IgD-negative memory B cell (primary cell): ENCODE data around the gene SIM1. TPM values are rescaled to one million over a fixed set of nuclear protein-coding genes. Genes with fewer than 3 reads are reported as not detected.

Experiments used
- H3K27ac Mint-ChIP-seq, 3 donors: one replicate each; pipeline ENCODE4 v1.8.0; 2020 to 2022; ENCODE audit warnings: mild to moderate bottlenecking in 3 of 3, mixed read lengths in 3 of 3, moderate library complexity in 1 of 3
- H3K27me3 Mint-ChIP-seq: one replicate; pipeline ENCODE4 v1.8.0; 2021; ENCODE audit warnings: mixed read lengths
- H3K36me3 Mint-ChIP-seq: one replicate; pipeline ENCODE4 v1.8.0; 2020; ENCODE audit warnings: mild to moderate bottlenecking, mixed read lengths
- H3K4me1 Mint-ChIP-seq, 3 donors: one replicate each; pipeline ENCODE4 v1.8.0; 2020 to 2022; ENCODE audit warnings: mixed read lengths in 3 of 3, mild to moderate bottlenecking in 1 of 3
- H3K4me3 Mint-ChIP-seq, 4 donors: one replicate each; pipeline ENCODE4 v1.8.0; 2020 to 2022; ENCODE audit warnings: mild to moderate bottlenecking in 4 of 4, mixed read lengths in 4 of 4, moderate library complexity in 3 of 4
- H3K9me3 Mint-ChIP-seq, 3 donors: one replicate each; pipeline ENCODE4 v1.8.0; 2020 to 2021; ENCODE audit warnings: mixed read lengths in 3 of 3, mild to moderate bottlenecking in 1 of 3
- polyA plus RNA-seq: library from polyadenylated mRNA; unstranded; fragments of 300-500 nt; fragmentation: Illumina TruSeq; gene quantifications from one replicate; pipeline ENCODE4 v1.2.3, GENCODE V29; 2021

Gene SIM1
- polyA plus RNA-seq, 1 donor from 2014 or later = not detected

DNA sequence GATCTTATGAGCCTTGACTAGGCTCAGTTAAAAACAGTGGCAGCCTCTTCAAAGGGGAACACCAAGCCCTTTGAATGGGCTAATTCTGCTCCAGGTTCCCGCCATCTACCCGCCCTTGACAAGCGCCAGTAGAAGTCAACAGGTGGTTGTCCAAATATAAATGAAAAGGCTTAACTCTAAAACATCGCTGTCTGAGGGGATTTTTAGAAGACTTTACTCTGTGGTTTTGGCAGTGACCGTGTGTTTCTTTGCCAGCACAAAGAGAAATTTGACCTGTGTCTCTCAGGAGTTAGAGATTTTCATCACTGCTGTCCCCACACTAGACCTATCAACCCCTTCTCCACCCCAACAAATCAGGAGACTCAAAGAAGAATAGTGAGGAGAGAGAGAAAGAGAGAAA is 19.8 kb upstream of the SIM1 start:
- Mint-ChIP-seq H3K4me1 (peaks cover 0 to 1% (median 0%) of the 10 kb centered on the region in 3 donors), H3K27me3 (peaks cover 9% of the 10 kb centered on the region), H3K9me3 (no peaks in the 10 kb centered on the region), H3K27ac (no peak overlapping the region), H3K36me3 (peaks cover 1% of the 10 kb centered on the region), H3K4me3 (no peak overlapping the region)

DNA sequence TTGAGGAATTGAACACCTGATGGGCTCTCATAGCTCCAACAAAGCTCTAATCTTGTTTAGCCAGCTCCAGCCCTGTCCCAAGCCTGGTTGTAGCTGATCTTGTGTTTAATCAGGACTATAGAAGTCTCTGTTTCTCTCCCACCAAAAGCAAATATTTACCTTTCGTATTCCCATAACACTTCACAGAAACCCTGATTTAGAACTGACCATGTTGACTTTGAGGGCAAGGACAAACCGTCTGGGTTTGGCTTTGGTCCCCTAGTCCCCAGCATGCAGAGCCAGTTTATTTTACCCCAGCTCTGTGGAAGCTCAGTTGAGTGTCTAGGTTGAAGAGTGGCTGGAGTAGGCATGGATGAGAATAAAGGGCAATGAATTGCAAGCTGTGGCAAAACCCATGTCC is 18.0 kb upstream of the SIM1 start:
- no peak overlapping the region for H3K27ac Mint-ChIP-seq
- peaks cover 4% of the 10 kb centered on the region for H3K27me3 Mint-ChIP-seq
- no peak overlapping the region for H3K4me3 Mint-ChIP-seq
- H3K9me3 Mint-ChIP-seq = no peaks in the 10 kb centered on the region
- H3K4me1 Mint-ChIP-seq = no peaks in the 10 kb centered on the region
- H3K36me3 Mint-ChIP-seq = peaks cover 1% of the 10 kb centered on the region

DNA sequence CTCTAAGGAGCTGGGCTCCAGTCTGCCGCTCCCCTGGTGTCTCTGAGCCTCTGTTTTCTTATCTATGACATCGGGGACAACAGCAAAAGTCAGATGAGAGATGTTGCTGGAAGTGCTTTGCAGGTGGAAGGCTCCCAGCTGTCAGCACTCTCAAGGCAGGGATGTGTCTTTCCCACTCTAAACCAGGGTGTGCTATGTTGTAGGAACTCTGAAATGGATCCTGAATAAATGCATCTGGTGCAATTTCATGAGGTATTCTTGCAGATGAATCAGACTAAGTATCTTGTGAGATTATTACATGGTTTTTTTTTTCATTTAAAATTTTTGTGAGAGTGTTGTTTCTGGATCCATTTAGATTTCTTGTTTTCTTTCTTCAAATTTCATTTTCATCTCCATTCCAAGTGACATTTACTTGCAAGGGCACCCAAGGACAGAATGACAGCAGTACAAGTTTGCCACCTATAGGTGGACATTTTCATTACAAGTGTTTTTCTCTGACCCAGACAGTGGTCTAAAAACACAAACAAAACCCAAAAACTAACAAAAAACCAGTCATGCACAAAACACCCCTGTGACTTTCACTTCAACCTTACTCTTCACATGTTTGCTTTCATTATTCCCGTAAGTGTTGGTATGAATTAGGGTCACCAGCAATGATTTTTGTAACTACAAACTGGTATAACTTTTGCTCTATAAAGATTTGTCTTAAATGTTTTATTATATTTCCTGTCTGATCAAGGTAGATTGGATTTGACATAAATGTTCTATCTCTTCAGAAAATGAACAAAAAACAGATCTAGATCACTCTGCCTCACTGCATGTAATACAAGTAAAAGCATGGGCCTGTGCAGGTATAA is 14.7 kb upstream of the SIM1 start:
- no peak overlapping the region for H3K27ac Mint-ChIP-seq
- H3K36me3 Mint-ChIP-seq = peaks cover 1% of the 10 kb centered on the region
- H3K9me3 Mint-ChIP-seq = no peaks in the 10 kb centered on the region
- H3K27me3 Mint-ChIP-seq = peaks cover 10% of the 10 kb centered on the region
- H3K4me1 Mint-ChIP-seq = no peaks in the 10 kb centered on the region
- H3K4me3 Mint-ChIP-seq = no peak overlapping the region

DNA sequence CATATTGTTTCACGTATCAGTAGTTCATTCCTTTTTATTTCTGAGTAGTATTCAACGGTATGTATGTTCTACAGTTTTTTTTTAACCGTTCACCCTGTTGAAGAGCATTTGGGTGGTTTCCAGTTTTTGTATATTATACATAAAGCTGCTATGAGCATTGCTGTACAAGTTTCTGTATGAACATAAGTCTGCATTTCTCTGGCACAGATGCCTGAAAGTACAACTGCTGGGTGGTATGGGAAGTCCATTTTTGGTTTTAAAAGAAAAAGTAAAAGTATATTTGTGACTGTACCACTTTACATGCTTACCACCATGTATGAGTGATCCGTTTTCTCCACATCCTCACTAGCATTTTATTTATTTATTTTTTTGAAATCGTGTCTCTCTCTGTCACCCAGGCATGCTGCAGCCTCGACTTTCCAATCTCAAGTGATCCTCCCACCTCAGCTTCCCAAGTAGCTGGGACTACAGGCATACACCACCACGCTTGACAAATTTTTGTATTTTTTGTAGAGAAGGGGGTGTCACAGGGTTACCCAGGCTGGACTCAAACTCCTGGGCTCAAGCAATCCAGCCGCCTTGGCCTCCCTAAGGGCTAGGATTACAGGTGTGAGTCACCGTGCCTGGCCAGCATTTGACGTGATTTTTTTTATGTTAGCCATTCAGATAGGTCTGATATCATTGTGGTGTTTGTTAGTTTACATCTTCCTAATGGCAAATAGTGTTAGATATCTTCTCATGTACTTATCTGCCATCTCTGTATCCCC is 11.0 kb upstream of the SIM1 start:
- Mint-ChIP-seq H3K4me3 (no peak overlapping the region), H3K27ac (no peak overlapping the region)

DNA sequence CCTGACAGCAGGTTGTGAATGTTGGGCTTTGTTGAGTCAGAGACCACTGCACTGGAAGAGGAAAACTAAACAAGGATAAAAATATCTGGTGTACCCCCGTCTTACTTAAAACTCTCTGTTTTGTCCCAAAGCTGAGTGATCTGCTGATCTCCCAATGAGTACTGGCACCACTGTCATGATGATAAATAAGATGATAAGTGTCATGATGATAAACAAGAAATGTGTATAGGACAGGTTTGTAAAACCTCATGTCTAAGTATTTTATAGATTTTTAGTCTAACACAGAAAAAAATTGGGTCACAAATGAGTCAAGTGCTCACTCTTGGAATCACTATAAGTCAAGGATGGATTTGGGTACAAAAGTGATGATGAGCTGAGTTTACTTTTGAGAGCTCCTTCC is 8.5 kb upstream of the SIM1 start:
- Mint-ChIP-seq H3K27ac (no peak overlapping the region), H3K4me1 (peaks cover 0 to 1% (median 0%) of the 10 kb centered on the region in 3 donors), H3K9me3 (no peaks in the 10 kb centered on the region), H3K4me3 (no peak overlapping the region), H3K27me3 (peaks cover 31% of the 10 kb centered on the region), H3K36me3 (peaks cover 1% of the 10 kb centered on the region)

More for the DNA sequence above, 11.0 kb upstream of the SIM1 start:
- Mint-ChIP-seq H3K4me1 (peaks cover 0 to 1% (median 0%) of the 10 kb centered on the region in 3 donors), H3K36me3 (no peaks in the 10 kb centered on the region), H3K27me3 (peaks cover 19% of the 10 kb centered on the region), H3K9me3 (no peaks in the 10 kb centered on the region)

DNA sequence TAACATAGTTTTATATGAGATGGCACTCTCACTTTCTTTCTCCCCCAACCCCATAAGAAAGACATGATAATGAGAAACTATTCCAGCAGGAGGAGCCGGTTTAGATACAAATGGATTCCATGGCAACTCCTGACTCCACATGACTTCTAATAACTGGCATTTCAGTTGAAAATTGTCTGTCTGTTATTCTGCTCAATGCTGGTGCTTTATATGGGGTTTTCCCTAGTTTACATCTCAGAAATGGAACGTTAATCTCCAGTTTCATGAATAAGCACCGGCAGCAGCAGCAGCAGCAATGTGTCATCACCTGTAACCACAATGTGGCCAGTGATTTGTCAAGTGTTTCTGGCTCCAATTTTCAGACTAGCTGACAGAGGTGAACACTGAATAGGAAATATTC is 8.0 kb upstream of the SIM1 start:
- H3K36me3 Mint-ChIP-seq = peaks cover 1% of the 10 kb centered on the region
- H3K27ac Mint-ChIP-seq = no peak overlapping the region
- H3K9me3 Mint-ChIP-seq = peaks cover 3 to 4% (median 3%) of the 10 kb centered on the region in 3 donors
- peaks cover 36% of the 10 kb centered on the region for H3K27me3 Mint-ChIP-seq
- no peak overlapping the region for H3K4me3 Mint-ChIP-seq
- H3K4me1 Mint-ChIP-seq = peaks cover 0 to 5% (median 3%) of the 10 kb centered on the region in 3 donors

DNA sequence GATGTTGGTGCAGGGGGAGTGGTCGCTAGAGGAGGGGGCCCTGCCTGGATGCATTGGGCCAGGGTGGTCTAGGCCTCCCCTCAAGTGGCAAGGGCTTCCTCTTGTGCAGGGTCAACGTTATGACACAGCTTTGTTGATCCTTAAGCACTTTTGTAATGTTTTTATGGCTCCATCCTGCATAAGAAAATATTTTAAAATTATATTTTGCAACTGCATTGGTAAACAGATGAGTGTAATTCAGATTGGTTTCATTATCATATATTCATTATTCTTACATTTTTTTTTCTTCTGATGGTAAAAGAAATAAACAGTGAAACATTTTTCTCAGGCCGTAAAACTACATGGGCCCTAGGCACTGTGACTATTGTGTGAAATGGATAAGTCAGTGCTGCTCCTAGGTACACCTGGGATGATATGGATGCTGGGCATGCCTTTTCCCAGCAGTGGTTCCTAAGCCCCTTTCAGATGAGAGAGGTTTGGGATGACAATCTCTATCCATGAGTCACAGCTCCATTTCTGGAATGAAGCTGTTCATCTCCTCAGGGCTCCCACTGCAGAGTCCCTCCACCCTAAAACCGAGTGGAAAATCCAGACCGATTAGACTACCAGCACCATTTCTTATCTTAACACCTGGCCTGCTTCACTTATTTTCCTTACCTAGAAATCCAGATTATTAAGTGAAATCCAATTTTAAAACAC is 5.8 kb upstream of the SIM1 start:
- H3K9me3 Mint-ChIP-seq = peaks cover 7 to 15% (median 13%) of the 10 kb centered on the region in 3 donors
- peaks cover 56% of the 10 kb centered on the region for H3K27me3 Mint-ChIP-seq
- peaks cover 9 to 13% (median 11%) of the 10 kb centered on the region in 3 donors for H3K4me1 Mint-ChIP-seq
- H3K36me3 Mint-ChIP-seq = peaks cover 1% of the 10 kb centered on the region
- no peak overlapping the region for H3K27ac Mint-ChIP-seq
- H3K4me3 Mint-ChIP-seq = no peak overlapping the region

DNA sequence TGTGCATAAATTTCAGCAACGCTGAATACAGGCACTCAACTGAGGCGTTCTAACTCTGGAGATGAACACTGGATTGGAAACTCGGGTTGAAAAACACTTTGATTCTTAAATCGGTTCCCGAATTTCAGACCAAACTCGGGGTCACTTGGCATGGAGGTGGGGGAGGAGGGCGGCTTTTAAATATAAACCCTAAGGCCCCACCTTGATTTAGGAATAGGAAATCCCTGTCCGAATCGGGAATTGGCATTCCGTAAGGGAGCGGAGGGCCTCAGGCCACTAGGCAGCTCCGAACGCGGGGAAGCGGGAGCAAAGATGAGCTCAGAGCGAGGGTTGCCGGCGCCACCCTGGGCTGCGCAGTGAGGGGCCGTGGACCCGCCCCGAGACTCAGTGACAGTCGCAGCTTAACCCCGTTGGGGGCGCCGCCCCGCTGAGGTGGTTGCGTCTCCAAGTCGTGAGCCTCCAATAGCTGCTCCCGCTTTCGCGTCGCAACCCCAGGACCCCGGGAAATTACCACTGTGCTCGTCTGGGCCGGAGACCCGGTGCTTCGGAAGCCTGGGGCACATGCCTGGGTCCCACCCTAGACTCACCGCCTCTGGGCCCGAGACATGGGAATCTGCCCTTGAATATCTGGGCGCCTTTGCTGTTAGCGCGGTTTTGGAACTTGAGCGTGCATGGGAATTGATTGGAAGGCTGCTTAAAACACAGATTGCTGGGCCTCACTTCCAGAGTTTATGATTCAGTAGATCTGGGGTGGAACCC is 4.6 kb upstream of the SIM1 start:
- Mint-ChIP-seq H3K36me3 (peaks cover 1% of the 10 kb centered on the region), H3K27me3 (peaks cover 55% of the 10 kb centered on the region), H3K4me3 (peak overlapping the region in 1 of 4 donors; percentile 34), H3K4me1 (peaks cover 11 to 16% (median 11%) of the 10 kb centered on the region in 3 donors), H3K27ac (peak overlapping the region in 1 of 3 donors; percentile 54), H3K9me3 (peaks cover 7 to 17% (median 13%) of the 10 kb centered on the region in 3 donors)

DNA sequence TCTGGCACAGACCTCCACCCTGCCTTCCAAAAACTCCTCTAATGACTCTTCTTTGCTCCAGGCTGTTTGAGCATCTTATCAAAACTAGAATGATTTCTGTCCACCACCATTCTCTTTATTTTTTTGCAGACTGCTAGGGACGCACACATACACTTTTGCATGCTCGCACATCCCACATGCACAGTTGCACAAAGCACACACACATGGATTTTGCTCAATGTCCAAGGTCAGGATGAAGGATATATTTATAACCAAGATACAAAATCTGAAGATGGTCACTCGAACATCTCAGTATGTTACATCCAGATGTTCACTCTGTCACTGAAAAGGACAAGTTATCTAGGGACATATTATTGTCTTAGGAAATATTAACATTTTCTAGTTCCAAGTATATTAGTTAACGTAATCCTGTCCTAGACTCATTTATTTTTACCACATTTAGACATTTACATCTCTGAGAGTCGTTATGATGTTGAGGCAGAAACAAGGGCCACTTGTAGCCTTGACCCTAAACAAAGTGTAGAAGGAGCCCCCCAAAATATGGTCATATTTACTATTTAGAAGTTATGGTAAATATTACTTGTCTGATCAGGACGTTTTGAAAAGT is 3.4 kb upstream of the SIM1 start:
- H3K4me1 Mint-ChIP-seq = peaks cover 10 to 16% (median 11%) of the 10 kb centered on the region in 3 donors
- H3K27ac Mint-ChIP-seq = peak overlapping the region; percentile 62 to 84 (median 67)
- peaks cover 1% of the 10 kb centered on the region for H3K36me3 Mint-ChIP-seq
- H3K9me3 Mint-ChIP-seq = peaks cover 7 to 17% (median 17%) of the 10 kb centered on the region in 3 donors
- peaks cover 63% of the 10 kb centered on the region for H3K27me3 Mint-ChIP-seq
- H3K4me3 Mint-ChIP-seq = peak overlapping the region in 3 of 4 donors; percentile 2 to 43 (median 13)

DNA sequence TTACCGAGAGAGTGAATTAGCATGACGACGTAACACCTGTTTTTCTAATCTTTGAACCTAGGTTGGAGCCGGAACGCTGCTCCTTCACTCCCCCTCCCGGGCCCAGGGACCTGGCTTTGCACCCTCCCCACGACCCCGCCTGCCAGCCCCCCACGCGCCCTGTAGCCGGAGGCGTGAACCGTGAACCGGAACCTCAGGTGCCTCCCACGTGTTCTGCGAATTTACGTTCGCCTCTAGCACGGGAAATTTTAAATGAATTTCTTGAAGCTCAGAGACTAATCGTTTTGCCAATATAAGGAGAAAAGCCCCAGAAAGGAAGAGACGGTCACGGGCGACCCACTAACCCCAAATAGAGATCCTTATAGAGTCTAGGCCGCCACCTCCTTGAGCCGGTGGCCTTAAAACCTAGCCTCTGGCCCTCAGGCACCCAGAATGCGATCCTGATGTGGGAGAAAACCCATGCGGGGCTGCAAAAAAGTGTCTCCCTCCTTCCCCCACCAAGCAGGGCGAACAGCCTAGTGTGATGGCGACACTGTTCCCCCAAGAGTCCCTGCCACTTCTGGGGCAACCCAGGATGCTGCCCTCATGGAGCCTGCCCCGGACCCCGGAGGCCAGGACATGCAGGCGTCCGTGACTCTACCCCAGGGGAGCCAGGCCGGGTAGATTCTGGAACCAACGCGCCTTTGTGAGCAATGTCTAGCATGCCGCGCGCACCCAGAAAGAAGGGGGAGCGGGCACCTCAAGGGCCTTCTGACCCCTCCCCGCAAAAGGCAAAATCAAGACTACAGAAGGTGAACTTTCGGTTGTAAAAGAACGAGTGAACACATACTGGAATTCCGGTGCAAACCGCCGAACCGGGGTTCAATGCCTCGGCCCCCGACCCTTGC is 2.7 kb upstream of the SIM1 start:
- peaks cover 1% of the 10 kb centered on the region for H3K36me3 Mint-ChIP-seq
- H3K4me1 Mint-ChIP-seq = peaks cover 10 to 20% (median 13%) of the 10 kb centered on the region in 3 donors

DNA sequence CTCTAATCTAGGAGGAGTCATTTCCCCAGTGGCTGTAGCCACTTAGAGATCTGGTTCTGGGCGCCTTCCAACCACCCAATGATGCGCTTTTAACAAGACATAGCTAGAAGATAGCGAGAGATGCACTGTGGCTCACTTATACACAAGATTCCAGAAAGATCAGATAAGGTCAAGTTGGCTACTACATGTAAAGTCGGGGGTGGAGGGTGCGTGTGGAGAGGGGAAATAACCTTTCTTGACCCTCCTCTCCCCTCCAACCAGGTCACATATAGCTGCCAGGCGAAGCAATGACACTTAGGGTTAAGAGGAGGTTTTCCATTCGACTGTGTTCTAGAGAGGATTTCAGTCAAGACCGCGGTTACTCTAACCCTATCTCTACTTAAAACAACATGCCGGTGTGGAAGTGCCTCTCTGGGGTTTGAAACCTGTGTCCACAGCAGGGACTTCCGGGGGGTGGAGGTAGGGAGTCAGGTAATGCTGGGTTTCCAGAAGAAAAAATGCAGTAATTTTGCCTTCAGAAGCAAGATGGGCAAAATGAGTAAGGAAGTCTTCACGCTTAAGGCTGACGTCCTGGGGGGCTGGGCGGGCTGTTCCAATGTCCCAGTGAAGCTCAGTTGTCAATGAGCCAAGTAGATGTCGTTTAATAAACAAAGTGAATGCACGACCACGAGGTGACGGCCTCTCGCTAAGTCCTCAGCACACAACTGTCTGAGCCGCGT is 1.8 kb upstream of the SIM1 start:
- H3K9me3 Mint-ChIP-seq = peaks cover 7 to 18% (median 17%) of the 10 kb centered on the region in 3 donors
- peaks cover 4% of the 10 kb centered on the region for H3K36me3 Mint-ChIP-seq
- H3K27me3 Mint-ChIP-seq = peaks cover 68% of the 10 kb centered on the region
- peak overlapping the region; percentile 62 to 92 (median 91) for H3K27ac Mint-ChIP-seq
- H3K4me1 Mint-ChIP-seq = peaks cover 13 to 26% (median 13%) of the 10 kb centered on the region in 3 donors
- peak overlapping the region in 3 of 4 donors; percentile 36 to 71 (median 45) for H3K4me3 Mint-ChIP-seq

More for the DNA sequence above, 2.7 kb upstream of the SIM1 start:
- Mint-ChIP-seq H3K27me3 (peaks cover 63% of the 10 kb centered on the region), H3K4me3 (peak overlapping the region in 3 of 4 donors; percentile 2 to 71 (median 36)), H3K9me3 (peaks cover 7 to 18% (median 17%) of the 10 kb centered on the region in 3 donors), H3K27ac (peak overlapping the region; percentile 62 to 92 (median 84))

DNA sequence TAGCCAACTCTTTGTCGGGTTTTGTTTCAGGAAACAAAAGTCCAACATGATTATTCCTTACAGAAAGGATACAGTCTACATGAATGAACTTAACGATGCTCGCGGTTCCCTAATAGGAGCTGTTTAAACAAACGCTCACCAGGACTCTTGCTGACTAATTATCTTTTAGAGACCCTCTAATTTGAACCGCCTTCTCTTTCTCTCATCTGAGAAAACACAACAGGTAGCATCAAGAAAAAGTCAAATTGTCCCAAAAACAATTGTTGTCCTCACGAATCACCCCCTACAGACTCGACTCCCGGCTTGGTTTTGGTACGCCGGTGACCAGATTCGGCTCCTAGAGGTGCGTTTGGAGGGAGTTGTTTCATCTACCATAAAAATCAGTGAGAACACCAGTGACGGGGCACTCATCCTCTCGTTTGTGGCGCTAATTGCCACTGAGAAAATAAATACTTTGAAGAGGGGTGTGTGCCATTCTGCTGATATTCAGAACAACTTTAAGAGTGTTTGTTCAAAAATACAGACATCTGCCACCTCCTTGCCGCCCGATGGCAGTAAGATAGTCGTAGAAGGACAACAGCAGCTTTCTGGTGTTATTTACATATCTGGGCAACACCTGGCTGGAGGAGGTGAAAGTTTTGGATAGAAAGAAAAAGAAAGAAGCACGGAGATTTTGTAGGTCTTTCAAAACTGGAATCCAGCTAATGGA is 1.1 kb upstream of the SIM1 start:
- Mint-ChIP-seq H3K27ac (peak overlapping the region; percentile 62 to 92 (median 91)), H3K36me3 (peaks cover 4% of the 10 kb centered on the region), H3K4me3 (peak overlapping the region; percentile 64 to 76 (median 74)), H3K27me3 (peaks cover 66% of the 10 kb centered on the region), H3K4me1 (peaks cover 13 to 29% (median 13%) of the 10 kb centered on the region in 3 donors), H3K9me3 (peaks cover 7 to 18% (median 17%) of the 10 kb centered on the region in 3 donors)
